Activated CD4-positive, CD25-positive, alpha-beta regulatory T cell treated with anti-CD3 and anti-CD28 coated beads, Interleukin-2, amount 50 U/mL, for 72 hours (primary cell): ENCODE measurements around the gene HECW1.
"Not testable (repeated sequence)": the region's sequence is repeated elsewhere in the genome, so short reads cannot be mapped to it uniquely, and the experiment has no call there.

Experiments used
- DNase-seq: peaks from one replicate; pipeline ENCODE4 v3.0.0; 2021

Gene HECW1

DNA sequence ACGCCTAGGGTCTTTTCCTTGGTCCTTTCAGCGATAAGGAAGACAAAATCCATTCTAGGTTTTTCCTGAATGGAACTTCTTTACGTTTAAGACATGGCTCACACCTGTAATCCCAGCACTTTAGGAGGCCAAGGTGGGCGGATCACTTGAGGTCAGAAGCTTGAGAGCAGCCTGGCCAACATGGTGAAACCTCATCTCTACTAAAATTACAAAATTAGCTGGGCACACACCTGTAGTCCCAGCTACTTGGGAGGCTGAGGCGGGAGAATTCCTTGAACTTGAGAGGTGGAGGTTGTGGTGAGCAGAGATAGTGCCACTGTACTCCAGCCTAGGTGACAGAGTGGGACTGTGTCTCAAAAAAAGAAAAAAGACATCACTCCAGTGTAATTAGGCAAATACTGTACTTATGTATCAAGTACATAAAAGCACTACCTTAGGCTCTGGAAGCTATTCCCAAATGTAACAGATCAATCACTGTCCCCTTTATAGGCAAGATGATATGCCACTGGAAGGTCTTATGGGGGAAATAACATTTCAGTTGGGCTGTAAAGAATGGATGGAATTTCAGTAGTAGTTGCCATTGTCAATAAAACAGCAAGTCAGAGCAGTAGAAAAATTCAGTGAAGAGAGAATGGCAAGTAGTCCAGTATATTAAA is 476.2 kb downstream of the HECW1 start:
- no peak for DNase-seq

DNA sequence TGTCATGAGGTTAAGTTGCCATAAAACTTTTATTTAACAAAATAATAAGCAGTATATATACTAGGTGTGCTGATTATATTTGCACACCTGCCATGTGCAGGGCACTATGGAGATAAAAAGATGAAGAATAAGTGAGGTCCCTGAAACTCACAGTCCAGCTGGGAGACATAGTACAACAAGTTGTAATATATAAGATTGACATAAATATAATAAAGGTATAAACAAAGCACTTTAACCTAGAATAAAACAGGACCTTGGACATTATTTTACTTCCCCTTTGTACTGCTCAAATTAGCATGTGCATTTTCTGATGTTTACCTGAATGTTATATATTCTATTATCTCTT is 476.7 kb downstream of the HECW1 start:
- DNase-seq: no peak

DNA sequence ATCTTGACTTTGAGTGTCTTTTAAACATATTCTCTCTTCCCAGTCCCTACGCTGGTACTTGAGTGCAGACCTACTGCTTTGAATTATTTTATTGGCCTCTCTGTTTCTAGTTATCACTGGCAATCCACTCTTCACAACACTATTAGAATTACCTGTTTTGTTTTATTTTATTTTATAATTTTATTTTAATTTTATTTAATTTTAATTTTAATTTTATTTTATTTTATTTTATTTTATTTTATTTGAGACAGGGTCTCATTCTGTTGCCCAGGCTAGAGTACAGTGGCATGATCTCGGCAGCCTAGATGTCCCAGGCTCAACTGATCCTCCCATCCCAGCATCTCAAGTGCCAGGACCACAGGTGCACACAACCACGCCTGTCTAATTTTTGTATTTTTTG is 477.3 kb downstream of the HECW1 start:
- no peak for DNase-seq

DNA sequence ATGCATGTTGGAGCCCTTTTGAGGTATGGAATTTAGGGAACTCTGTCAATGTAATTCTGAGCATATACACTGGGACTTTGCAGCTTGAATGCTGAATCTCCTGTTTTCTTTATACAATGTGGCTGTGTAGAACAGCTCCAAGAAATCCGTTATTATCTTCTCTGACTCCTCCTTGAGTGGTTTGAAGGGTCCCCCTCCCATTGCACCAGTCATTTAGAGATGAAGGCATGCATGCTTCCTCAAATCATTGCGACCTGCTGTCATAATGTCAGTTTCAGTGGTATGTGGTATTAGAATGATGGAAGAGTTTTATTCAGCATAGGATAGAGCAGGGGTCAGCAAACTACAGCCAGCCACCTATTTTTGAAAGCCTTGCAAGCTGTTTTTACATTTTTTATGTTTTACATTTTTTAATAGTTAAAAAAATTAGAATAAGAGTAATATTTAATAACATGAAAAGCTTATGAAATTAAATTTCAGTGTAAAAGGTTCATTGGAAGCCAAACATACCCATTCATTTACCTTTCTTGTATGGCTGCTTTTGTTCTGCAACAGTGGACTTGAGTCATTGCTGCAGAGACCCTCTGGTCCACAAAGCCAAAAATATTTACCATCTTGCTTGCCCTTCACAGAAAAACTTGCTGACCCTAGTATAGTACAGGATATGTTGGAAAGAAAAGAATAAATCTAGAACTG is 478.6 kb downstream of the HECW1 start:
- DNase-seq: no peak

- no peak for DNase-seq
Measured at GRCh38 chr7:43591558-43592180, 479.2 kb downstream of the HECW1 start.

DNA sequence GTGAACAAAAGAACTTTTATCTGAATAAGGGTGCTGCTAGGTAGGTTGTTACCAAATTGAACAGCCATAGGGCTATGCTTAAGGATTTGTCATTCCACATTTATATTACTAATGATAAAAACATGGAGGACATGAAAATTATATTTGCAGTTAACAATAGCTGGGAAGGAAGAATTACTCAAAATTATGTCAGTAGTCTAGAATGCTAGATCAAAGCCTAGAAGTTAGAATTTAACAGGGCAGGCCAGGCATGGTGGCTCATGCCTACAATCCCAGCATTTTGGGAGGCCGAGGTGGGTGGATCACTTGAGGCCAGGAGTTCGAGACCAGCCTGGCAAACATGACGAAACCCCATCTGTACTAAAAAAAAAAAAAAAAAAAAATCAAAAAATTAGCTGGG is 479.9 kb downstream of the HECW1 start:
- DNase-seq: no peak

DNA sequence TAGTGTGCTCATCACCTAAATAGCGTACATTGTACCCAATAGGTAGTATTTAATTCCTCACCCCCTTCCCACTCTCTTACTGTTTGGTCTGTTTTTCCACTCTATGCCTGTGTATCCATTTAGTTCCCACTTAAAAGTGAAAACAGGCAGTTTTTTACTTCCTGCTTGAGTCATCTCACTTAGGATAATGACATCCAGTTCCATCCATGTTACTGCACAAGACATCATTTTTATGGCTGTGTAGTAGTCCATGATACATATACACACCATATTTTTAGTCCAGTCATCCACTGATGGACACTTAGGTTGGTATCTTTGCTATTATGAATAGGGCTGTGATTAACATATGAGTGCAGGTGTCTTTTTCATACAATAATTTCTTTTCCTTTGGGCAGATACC is 480.6 kb downstream of the HECW1 start:
- DNase-seq: no peak

DNA sequence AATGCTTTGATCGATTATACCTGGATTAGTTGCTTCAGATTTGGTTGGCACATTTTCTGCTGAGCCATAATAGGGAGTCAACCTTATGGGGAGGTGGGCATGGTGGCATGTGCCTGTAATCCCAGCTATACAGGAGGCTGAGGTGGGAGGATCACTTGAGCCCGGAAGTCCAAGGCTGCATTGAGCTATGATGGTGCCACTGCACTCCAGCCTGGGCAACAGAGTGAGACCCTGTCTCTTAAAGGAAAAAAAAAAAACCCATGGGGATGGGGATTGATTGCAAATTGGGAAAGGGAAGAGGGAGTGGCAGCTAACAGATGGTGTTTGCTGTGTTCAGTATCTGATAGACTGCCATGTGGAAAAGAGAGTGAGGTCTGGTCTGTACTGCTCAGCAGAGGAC is 481.6 kb downstream of the HECW1 start:
- no peak for DNase-seq

- DNase-seq: not testable (repeated sequence)
Measured at GRCh38 chr7:43596426-43596825, 484.0 kb downstream of the HECW1 start.

GRCh38 chr7:43600056-43600455 is 487.6 kb downstream of the HECW1 start:
- DNase-seq: no peak

GRCh38 chr7:43602256-43602655 is 489.8 kb downstream of the HECW1 start:
- no peak for DNase-seq

- no peak for DNase-seq
Measured at GRCh38 chr7:43604251-43604650, 491.8 kb downstream of the HECW1 start.

- no peak for DNase-seq
Measured at GRCh38 chr7:43609097-43609496, 496.6 kb downstream of the HECW1 start.

GRCh38 chr7:43612128-43612527 is 499.7 kb downstream of the HECW1 start:
- no peak for DNase-seq

GRCh38 chr7:43612599-43613589 is 500.4 kb downstream of the HECW1 start:
- DNase-seq: no peak
